ENCODE results near the gene SDHB. TPM values are rescaled to one million over a fixed set of nuclear protein-coding genes. Genes with fewer than 3 reads are reported as not detected.

The SDHB gene
- total and polyA plus RNA-seq, 2 of the 13 experiments (the other 11 are each of a cell fraction or from before 2014, with no cell fraction given), result 136 to 142 TPM

- TF ChIP-seq ZNF142 (CRISPR knock-in tag; IDR thresholded peaks at IDR 0.05) (no peak), CTCF (CRISPR knock-in tag; IDR thresholded peaks at IDR 0.05) (no peak), ZNF275 (CRISPR knock-in tag; IDR thresholded peaks at IDR 0.05; ENCODE audit: borderline replicate concordance) (no peak)
Measured at GRCh38 chr1:17020502-17020901, 33.3 kb downstream of the SDHB start (continued).

Data from HepG2 (cell line).